ENCODE measurements around the gene OSCP1.

The OSCP1 gene

GRCh38 chr1:36446271-36446670 lies 4.0 kb downstream of the OSCP1 start:
- peak; percentile 15 to 21 for DNase-seq

- no peak for DNase-seq
Measured at GRCh38 chr1:36443297-36443696, 7.0 kb downstream of the OSCP1 start.

- no peak for DNase-seq
Measured at GRCh38 chr1:36442337-36442736, 7.9 kb downstream of the OSCP1 start.

- DNase-seq: no peak
Measured at GRCh38 chr1:36440646-36441045, 9.6 kb downstream of the OSCP1 start.

GRCh38 chr1:36440044-36440443 lies 10.2 kb downstream of the OSCP1 start:
- no peak for DNase-seq

- no peak for DNase-seq
Measured at GRCh38 chr1:36438715-36439114, 11.5 kb downstream of the OSCP1 start.

GRCh38 chr1:36436821-36437220 lies 13.4 kb downstream of the OSCP1 start:
- no peak for DNase-seq

GRCh38 chr1:36433102-36433501 lies 17.1 kb downstream of the OSCP1 start:
- DNase-seq: no peak

GRCh38 chr1:36432616-36433015 lies 17.6 kb downstream of the OSCP1 start:
- no peak for DNase-seq

GRCh38 chr1:36425791-36426190 lies 24.5 kb downstream of the OSCP1 start:
- peak in 1 of 2 experiments; percentile 11 for DNase-seq

GRCh38 chr1:36421649-36422048 lies 28.6 kb downstream of the OSCP1 start:
- DNase-seq: no peak

- peak; percentile 97 to 98 for DNase-seq
Measured at GRCh38 chr1:36420836-36421317, 29.4 kb downstream of the OSCP1 start.

GRCh38 chr1:36420409-36420808 lies 29.8 kb downstream of the OSCP1 start:
- DNase-seq: no peak

GRCh38 chr1:36419569-36419968 lies 30.7 kb downstream of the OSCP1 start:
- no peak for DNase-seq

GRCh38 chr1:36419140-36419539 lies 31.1 kb downstream of the OSCP1 start:
- no peak for DNase-seq

GRCh38 chr1:36417931-36418330 lies 32.3 kb downstream of the OSCP1 start:
- no peak for DNase-seq

- no peak for DNase-seq
Measured at GRCh38 chr1:36415661-36416326, 34.5 kb downstream of the OSCP1 start.

GRCh38 chr1:36414384-36414783 lies 35.9 kb downstream of the OSCP1 start:
- DNase-seq: no peak

GRCh38 chr1:36411674-36412648 lies 38.3 kb downstream of the OSCP1 start:
- peak; percentile 43 to 65 for DNase-seq

- DNase-seq: no peak
Measured at GRCh38 chr1:36408479-36408878, 41.8 kb downstream of the OSCP1 start.

GRCh38 chr1:36406440-36406839 lies 43.8 kb downstream of the OSCP1 start:
- DNase-seq: no peak

GRCh38 chr1:36402504-36402890 lies 47.8 kb downstream of the OSCP1 start:
- DNase-seq: no peak

GRCh38 chr1:36401602-36402503 lies 48.4 kb downstream of the OSCP1 start:
- no peak for DNase-seq

Measured in activated CD4-positive, alpha-beta T cell treated with anti-CD3 and anti-CD28 coated beads, Interleukin-2, amount 50 U/mL, for 48 hours (primary cell).